Stomach (tissue), 4 donors: Measurements from ENCODE around the gene GORASP2.

Experiments used
- POLR2AphosphoS5 ChIP-seq, 3 donors: sonication (generic); formaldehyde crosslinking; IDR thresholded peaks; one replicate each; pipeline ENCODE4 v1.6.1; 2016; ENCODE audit warnings: antibody characterized with exemption in 3 of 3
- TF ChIP-seq, protein P1 (sequence below), 7 experiments: fragments of 450-650 bp in 4 of 7; fragments of 200-600 bp in 3 of 7; sonication (generic) in 3 of 7; IDR thresholded peaks; one replicate each; pipeline ENCODE4 v1.5.1; 2016 to 2019; ENCODE audit warnings: antibody characterized with exemption in 7 of 7, control low read depth in 2 of 7, mild to moderate bottlenecking in 1 of 7

DNA sequence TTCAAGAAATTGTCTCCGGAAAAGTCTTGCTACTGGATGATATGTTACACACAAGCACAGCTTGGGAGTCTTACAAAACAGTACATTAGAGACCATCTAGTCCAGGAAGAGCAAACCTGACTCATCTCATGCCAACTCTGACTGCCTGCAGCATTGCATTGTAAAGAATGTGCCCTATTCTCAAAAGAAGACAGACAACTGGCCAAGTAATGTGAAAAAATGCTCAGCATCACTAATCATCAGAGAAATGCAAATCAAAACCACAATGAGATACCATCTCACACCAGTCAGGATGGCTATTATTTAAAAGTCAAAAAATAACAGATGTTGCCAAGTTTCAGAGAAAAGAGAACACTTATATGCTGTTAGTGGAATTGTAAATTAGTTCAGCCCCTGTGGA lies 42.7 kb upstream of the GORASP2 start:
- TF ChIP-seq POLR2AphosphoS5 (IDR thresholded peaks at IDR 0.05): no peak
- TF ChIP-seq, protein P1, sequence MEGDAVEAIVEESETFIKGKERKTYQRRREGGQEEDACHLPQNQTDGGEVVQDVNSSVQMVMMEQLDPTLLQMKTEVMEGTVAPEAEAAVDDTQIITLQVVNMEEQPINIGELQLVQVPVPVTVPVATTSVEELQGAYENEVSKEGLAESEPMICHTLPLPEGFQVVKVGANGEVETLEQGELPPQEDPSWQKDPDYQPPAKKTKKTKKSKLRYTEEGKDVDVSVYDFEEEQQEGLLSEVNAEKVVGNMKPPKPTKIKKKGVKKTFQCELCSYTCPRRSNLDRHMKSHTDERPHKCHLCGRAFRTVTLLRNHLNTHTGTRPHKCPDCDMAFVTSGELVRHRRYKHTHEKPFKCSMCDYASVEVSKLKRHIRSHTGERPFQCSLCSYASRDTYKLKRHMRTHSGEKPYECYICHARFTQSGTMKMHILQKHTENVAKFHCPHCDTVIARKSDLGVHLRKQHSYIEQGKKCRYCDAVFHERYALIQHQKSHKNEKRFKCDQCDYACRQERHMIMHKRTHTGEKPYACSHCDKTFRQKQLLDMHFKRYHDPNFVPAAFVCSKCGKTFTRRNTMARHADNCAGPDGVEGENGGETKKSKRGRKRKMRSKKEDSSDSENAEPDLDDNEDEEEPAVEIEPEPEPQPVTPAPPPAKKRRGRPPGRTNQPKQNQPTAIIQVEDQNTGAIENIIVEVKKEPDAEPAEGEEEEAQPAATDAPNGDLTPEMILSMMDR (IDR thresholded peaks at IDR 0.05): no peak
